Tibial nerve (tissue), 4 donors: ENCODE data around the gene KLRG1. TPM values are rescaled to one million over a fixed set of nuclear protein-coding genes. Genes with fewer than 3 reads are reported as not detected.

ENCODE experiments used
- DNase-seq, 2 donors: peaks; one replicate each; pipeline ENCODE4 v3.0.0-alpha.2; 2019; ENCODE audit warnings: low spot score in 2 of 2
- H3K27ac ChIP-seq, 4 donors: fragments of 200-600 bp; sonication (generic) in 3 of 4; one replicate each; pipeline ENCODE4 v1.5.1; 2017 to 2019; ENCODE audit warnings: mild to moderate bottlenecking in 1 of 4
- H3K27me3 ChIP-seq, 2 donors: fragments of 200-600 bp; sonication (generic) in 1 of 2; one replicate each; pipeline versions ENCODE4 v1.5.1 to v1.6.0; 2017 to 2019
- H3K36me3 ChIP-seq, 3 donors: fragments of 200-600 bp; sonication (generic); one replicate each; pipeline ENCODE4 v1.5.1; 2018 to 2019
- H3K4me1 ChIP-seq, 4 donors: fragments of 200-600 bp; sonication (generic) in 3 of 4; one replicate each; pipeline ENCODE4 v1.5.1; 2017 to 2019
- H3K4me3 ChIP-seq, 4 donors: fragments of 200-600 bp; sonication (generic) in 3 of 4; one replicate each; pipeline ENCODE4 v1.5.1; 2017 to 2019; ENCODE audit warnings: mild to moderate bottlenecking in 1 of 4, moderate library complexity in 1 of 4
- H3K9me3 ChIP-seq, 4 donors: fragments of 200-600 bp; sonication (generic) in 3 of 4; one replicate each; pipeline ENCODE4 v1.5.1; 2017 to 2019
- CTCF ChIP-seq, 5 experiments: fragments of 200-600 bp in 3 of 5; fragments of 450-650 bp in 2 of 5; sonication (generic) in 3 of 5; IDR thresholded peaks; one replicate each; pipeline ENCODE4 v1.5.1; 2016 to 2019; ENCODE audit warnings: antibody characterized with exemption in 5 of 5, mild to moderate bottlenecking in 3 of 5, moderate library complexity in 2 of 5
- EP300 ChIP-seq, 2 donors: sonication (generic); formaldehyde crosslinking; IDR thresholded peaks; one replicate each; pipeline ENCODE4 v1.6.1; 2017; ENCODE audit warnings: antibody characterized with exemption in 2 of 2, mild to moderate bottlenecking in 1 of 2
- POLR2A ChIP-seq, 2 donors: fragments of 450-650 bp; IDR thresholded peaks; one replicate each; pipeline ENCODE4 v1.6.1; 2017; ENCODE audit warnings: antibody characterized with exemption in 2 of 2, mild to moderate bottlenecking in 2 of 2, moderate library complexity in 2 of 2
- WGBS, 2 donors: methylation state at CpG; one replicate each; pipeline ENCODE4 v1.1.5; 2018; 5-methylcytosine and 5-hydroxymethylcytosine counted together
- total RNA-seq, 4 donors: library from RNA; depleted of rRNA; stranded (reverse); fragments of >200 nt; gene quantifications; one replicate each; pipeline ENCODE4 v1.1.0, GENCODE V29; 2016

Gene KLRG1
- total RNA-seq, 4 donors from 2014 or later = 2.7 to 7.9 (median 2.9) TPM; not detected in 1

- H3K9me3 ChIP-seq = peaks cover 0 to 9% (median 0%) of the 10 kb centered on the region in 4 donors
- H3K4me3 ChIP-seq = no peak overlapping the region
- no peaks in the 10 kb centered on the region for H3K27me3 ChIP-seq
- no peaks in the 10 kb centered on the region for H3K4me1 ChIP-seq
- DNase-seq = no peak
- TF ChIP-seq EP300 (IDR thresholded peaks at IDR 0.05) (no peak), CTCF (IDR thresholded peaks at IDR 0.05) (no peak), POLR2A (IDR thresholded peaks at IDR 0.05) (no peak)
- no peak overlapping the region for H3K27ac ChIP-seq
- 64 to 78% methylated on average over 2 of the region's 2 CpGs for WGBS, 2 donors
- H3K36me3 ChIP-seq = peaks cover 0 to 30% (median 0%) of the 10 kb centered on the region in 3 donors
These were observed 31.3 kb upstream of the KLRG1 start for GRCh38 chr12:8958066-8958465.

- no peaks in the 10 kb centered on the region for H3K27me3 ChIP-seq
- H3K4me1 ChIP-seq = no peaks in the 10 kb centered on the region
- no peak overlapping the region for H3K27ac ChIP-seq
- WGBS, 2 donors = 90 to 97% methylated on average over 2 of the region's 2 CpGs
- TF ChIP-seq EP300 (IDR thresholded peaks at IDR 0.05) (no peak), POLR2A (IDR thresholded peaks at IDR 0.05) (no peak), CTCF (IDR thresholded peaks at IDR 0.05) (no peak)
- peaks cover 0 to 23% (median 0%) of the 10 kb centered on the region in 3 donors for H3K36me3 ChIP-seq
- no peak overlapping the region for H3K4me3 ChIP-seq
- H3K9me3 ChIP-seq = peaks cover 0 to 9% (median 0%) of the 10 kb centered on the region in 4 donors
- no peak for DNase-seq
These were observed 29.2 kb upstream of the KLRG1 start for GRCh38 chr12:8960176-8960575.

GRCh38 chr12:8968761-8969160 lies 20.6 kb upstream of the KLRG1 start:
- DNase-seq = no peak
- TF ChIP-seq CTCF (IDR thresholded peaks at IDR 0.05) (no peak), POLR2A (IDR thresholded peaks at IDR 0.05) (no peak), EP300 (IDR thresholded peaks at IDR 0.05) (no peak)
- Histone ChIP-seq H3K27me3 (no peaks in the 10 kb centered on the region), H3K4me1 (no peaks in the 10 kb centered on the region), H3K4me3 (no peak overlapping the region), H3K27ac (no peak overlapping the region), H3K9me3 (peaks cover 0 to 56% (median 13%) of the 10 kb centered on the region in 4 donors), H3K36me3 (no peaks in the 10 kb centered on the region)

- Histone ChIP-seq H3K27ac (no peak overlapping the region), H3K4me3 (no peak overlapping the region), H3K9me3 (peaks cover 0 to 65% (median 13%) of the 10 kb centered on the region in 4 donors), H3K27me3 (no peaks in the 10 kb centered on the region), H3K36me3 (no peaks in the 10 kb centered on the region), H3K4me1 (no peaks in the 10 kb centered on the region)
- DNase-seq = no peak
- WGBS, 2 donors = 76 to 82% methylated on average over 2 of the region's 2 CpGs
- TF ChIP-seq POLR2A (IDR thresholded peaks at IDR 0.05) (no peak), CTCF (IDR thresholded peaks at IDR 0.05) (no peak), EP300 (IDR thresholded peaks at IDR 0.05) (no peak)
These were observed 19.4 kb upstream of the KLRG1 start for GRCh38 chr12:8969861-8970411.

GRCh38 chr12:8970432-8970831 lies 18.9 kb upstream of the KLRG1 start:
- WGBS, 2 donors = 84 to 89% methylated on average over 1 of the region's 1 CpG
- Histone ChIP-seq H3K4me1 (no peaks in the 10 kb centered on the region), H3K27ac (no peak overlapping the region), H3K9me3 (peaks cover 0 to 65% (median 13%) of the 10 kb centered on the region in 4 donors), H3K27me3 (no peaks in the 10 kb centered on the region), H3K36me3 (peaks cover 0 to 2% (median 0%) of the 10 kb centered on the region in 3 donors), H3K4me3 (no peak overlapping the region)
- DNase-seq = no peak
- TF ChIP-seq POLR2A (IDR thresholded peaks at IDR 0.05) (no peak), CTCF (IDR thresholded peaks at IDR 0.05) (no peak), EP300 (IDR thresholded peaks at IDR 0.05) (no peak)
